GM21367 (cell line): ENCODE measurements around the gene MRPL9.
"Not testable (repeated sequence)": the region's sequence is repeated elsewhere in the genome, so short reads cannot be mapped to it uniquely, and the experiment has no call there.

Experiments
- ATAC-seq: cut with Tn5 transposase; IDR thresholded peaks from one replicate; pipeline ENCODE4 v1.9.1; 2021; ENCODE audit not compliant: unreplicated experiment

MRPL9 gene

DNA sequence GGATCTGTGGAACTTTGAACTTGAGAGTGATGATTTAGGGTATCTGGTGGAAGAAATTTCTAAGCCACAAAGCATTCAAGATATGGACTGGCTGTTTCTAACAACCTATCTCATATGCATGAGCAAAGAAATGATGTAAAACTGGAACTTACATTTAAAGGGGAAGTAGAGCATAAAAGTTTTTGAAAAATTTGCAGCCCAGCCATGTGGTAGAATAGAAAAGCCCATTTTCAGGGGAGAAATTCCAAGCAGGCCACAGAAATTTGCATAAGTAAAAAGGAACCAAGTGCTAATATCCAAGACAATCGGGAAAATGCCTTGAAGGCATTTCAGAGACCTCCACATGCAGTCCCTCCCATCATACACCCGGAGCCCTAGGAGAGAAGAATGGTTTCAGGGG is 26.3 kb downstream of the MRPL9 start:
- ATAC-seq = no peak

DNA sequence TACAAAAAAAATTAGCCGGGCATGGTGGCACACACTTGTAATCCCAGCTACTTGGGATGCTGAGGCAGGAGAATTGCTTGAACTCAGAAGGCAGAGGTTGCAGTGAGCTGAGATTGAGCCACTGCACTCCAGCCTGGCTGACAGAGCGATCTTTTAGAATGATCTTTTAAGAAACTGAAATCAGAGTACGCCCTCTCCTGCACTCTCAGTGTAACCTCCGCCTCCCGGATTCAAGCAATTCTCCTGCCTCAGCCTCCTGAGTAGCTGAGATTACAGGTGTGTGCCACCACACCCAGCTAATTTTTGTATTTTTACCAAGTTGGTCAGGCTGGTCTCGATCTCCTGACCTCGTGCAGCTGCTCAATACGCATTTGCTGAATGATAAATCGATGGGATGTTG is 29.3 kb downstream of the MRPL9 start:
- not testable (repeated sequence) for ATAC-seq

DNA sequence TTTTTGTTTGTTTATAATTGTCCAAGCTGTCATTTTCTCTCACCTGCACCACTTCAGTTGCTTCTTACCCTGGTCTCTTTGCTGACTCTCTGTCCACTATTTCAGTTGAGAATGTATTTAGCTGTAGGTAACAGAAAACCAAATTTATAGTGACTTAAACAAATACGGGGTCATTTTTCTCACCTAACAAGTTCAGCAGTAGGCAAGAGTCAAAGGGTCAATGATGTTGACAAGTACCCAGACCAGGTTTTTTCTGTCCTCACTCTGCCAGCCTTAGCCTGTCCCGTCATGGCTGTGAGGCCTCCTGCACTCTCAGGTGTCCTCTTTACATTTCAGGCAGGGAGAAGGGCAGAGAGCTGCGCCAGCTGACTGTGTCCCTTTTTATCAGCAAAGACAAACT is 30.2 kb downstream of the MRPL9 start:
- ATAC-seq = no peak

DNA sequence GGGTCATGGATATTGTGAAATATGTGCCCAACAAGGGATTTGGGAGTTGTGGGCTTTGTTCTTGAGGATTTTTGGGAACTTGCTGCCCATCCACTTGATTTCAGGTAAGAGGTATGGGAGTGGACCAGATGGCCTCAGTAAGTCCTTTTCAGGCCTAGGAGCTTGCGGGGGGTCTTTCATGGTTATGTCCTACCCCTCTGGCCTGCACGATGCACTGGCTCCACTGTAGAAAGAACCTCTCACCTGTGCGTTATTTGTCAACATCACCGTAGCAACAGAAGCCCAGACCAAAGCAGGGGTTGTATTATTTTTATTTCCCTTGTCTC is 33.4 kb downstream of the MRPL9 start:
- no peak for ATAC-seq

DNA sequence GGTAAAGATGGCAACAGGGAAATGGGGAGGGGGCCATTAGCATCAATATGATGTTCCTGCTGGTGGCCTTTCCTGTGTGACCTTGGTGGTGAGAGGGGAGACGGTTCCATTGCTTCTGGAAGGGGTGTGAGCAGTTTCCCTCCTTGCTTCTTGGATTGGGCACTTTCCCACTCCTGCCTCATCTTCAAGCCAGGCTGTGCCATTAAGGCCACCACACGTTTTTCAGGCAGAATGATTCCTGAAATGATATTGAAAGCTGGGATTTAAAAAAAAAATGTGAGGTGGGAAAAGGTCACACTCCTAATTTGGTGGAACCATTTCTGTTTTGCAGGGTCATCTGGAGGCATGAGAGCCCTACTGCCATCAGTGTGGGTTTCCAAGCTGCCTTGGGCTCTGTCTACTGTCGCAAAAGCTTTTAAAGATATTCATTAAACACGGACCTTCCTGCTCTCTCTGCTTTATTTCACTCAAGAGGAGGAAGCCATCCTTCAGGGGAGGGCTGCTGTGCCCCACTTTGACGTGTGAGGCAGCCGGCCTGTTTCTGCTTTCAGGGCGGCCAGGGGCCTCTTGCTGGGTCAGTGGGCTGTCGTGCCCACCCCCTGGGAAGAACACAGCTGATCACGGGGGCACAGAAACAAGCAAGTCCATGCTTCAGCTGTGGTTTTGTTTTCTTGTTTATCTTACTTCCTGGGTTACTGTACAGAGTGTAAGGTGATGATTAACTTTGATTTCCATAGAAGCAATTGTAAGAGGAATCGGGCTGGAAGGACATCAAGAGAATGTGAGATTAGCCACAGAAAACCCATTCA is 33.9 kb downstream of the MRPL9 start:
- ATAC-seq = no peak

DNA sequence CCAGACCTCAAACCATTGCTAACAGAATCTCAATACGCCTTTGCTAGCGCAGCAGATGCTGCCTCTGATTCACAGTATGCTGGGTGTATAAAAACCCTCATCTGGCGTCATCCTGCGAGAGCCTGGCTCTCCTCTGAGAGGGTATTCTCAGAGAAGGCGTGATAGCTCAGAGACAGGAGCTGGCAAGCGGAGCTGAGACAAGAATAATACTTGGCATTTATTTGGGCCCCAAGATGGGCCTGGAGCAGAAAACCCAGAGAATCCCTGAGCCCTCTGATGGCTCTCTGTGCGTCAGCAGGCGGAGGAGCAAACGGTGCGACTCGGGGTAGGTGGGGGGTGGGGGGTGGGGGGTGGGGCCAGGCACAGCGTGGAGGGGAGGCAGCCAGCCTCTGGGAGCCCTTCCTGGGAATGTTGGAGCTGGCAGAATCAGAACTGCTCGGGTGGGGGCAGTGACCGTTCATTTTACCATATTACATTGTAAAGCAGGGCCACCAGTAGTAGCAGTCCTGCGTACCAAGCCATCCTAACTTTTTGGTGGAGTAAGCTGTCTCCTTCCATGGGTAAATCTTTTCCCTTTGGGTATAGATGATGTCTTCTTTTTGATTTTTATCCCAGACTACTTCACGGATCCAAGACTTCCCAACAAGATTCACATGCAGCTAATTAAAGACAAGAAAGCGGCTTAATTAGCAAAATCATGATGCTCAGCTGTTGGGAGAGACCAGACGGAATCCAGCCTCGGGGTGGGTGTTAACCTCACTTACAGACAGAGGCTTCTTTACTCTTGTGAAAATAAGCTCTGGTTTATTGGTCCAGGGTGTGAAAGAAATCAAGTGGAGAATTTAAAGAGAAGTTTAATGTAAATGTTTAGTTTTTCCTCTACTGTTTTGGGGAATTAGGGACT is 34.9 kb downstream of the MRPL9 start:
- no peak for ATAC-seq

DNA sequence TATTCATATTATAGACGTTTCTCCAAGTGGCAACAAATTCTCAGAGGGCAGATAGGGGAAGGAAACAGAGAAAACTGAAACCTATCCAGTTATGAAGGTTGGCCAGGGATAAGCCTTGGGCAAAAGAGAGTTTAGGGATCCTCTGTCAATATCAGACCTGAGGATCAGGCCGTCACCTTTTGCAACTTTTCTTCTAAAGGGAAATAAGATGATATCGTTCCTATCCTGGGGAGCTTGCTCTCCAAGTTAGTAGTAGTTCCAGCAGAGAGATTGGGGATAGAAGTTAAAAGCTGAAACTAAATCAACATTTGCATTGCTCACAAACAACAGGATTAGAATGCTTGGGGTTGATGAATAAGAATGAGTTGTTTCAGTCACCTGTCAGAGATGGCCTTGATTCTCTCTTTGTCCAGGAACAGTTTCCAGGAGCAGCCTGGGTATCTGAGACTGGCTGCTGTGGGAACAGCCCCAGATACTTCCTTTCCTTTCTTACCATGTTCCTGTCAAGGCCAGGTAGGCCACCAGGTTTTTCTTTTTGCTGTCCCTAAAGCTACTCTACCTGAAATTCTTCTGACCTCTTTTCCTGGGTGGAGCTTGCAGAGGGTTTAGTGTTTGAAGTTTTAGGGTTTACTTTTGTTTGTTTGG is 39.4 kb downstream of the MRPL9 start:
- no peak for ATAC-seq

DNA sequence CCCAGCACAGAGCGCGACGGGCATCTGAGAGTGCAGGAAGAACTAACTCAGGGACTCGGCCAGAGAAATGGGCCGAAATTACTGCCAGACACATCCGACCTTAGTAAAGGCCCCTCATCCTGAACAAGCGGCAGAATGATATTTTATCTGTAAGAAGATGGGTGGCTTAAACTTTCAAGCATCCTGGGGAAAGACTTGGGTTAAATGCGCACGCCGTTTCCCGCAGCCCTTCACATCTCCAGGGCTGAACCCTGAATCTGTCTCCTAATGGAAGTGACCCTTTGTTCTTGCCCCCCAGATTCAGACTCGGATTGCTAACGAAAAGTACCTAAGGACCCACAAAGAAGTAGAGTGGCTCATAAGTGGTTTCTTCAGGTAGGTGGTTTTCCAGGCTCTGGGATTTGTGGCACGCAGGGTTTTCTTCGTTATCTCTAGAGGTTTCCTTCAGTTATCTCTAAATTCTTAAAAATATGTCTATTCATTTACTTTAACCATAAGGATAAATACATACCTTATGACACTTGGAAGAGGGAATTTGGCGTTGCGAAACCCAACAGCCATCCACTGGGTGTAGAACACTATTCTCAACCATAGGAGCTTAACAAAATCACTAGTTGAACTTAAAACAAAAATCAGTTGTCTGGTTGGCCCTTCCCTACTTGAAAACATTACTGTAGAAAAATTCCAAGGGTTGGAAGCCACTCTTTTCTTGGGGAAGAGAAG is 41.3 kb downstream of the MRPL9 start:
- no peak for ATAC-seq

DNA sequence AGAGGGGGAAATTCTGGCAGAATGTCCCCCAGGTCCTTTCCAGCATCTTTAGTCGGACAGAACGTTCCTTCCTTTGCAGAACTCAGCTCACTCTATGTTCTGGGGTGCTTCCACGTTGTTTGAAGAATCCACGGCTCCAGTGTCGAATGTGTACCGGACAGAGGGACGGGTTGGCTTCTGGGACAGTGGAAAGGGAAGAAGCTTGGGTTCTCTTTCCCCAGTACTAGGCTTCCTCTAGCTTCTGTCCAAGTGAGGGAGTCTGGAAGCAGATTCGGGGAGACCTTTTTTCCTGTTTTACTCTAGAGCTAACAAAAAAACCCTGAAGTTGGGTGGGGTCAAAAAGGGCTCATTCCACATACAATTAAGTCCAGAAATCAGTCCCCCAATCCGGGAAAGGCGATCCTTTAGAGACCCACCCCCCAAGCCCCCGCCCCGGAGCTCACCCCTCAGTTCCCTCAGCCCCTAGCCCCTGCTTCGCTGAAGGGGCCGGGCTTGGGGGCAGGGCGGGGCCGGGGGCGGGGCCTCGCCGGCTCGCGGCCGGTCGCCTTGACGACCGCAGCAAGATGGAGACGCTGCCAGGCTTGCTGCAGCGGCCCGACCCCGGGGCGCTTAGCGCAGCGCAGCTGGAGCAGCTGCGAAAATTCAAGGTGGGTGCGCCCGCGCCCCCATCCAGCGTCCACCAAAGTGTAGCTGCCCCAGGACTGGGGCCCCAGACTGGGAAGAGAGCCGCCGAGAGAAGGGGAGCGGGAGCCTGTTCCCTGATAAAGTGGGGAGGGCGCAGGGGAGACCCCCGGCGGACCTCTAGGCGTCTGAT is 42.1 kb downstream of the MRPL9 start, which contains the start of gene RIIAD1:
Gene RIIAD1 (plus strand): TSS at position 549 of the 814 bp plus-strand sequence. CDS start 15 bp downstream, at position 564.
- no peak for ATAC-seq

DNA sequence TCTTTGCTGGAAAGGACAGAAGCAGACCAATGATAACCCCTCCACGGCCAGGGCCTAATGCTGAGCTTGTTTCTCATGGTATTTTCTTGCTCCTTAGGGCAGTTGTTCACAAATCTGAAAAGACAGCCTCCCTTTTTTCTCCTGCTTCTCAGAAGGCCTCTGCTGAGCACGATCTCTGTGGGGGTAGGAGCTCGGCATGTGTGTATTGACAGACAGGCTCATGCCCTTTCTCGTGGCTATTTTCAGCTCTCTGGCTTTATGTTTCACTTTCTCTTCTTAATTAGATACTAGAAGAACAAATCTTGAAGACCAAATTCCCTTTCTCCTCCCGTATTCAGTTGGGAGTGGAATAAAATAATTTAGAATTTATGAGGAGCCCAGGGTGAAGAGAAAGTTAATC is 42.7 kb downstream of the MRPL9 start:
- ATAC-seq = no peak

DNA sequence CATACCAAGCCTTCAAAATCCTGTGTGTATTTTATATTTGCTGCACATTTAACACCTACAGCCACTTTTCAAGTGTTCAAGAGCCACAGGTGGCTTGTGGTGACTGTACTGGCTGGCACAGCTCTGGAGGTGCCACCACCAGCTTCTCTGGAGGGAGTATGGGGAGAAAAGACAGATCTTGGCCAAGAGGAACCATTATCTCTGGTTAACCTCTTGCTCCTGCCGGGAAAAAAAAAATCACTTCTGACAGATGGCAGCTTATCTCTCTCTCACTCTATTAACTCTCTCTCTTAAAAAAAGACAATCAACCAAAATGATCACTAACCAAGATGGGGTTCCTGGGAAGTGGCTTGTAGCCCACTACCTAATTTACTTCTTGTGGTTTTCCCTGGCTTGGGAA is 43.2 kb downstream of the MRPL9 start:
- ATAC-seq = no peak

DNA sequence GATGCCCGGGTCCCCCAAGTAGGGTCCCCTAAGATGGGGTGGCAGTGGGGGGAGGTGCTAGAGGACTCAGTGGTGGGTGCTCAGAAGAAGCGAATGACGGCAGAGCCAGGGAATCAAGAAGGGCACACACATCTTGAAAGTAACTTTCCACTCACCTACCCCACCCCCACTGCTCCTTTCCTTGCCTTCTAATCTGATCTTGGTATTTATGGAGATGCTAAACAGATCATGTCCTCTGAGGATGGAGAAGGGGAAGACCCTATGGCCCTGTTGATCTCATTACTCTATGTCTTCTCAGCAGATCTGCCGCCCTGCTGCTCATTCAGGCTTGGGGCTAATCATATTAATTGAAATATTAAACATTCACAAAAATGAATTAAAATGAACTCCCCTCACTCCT is 44.6 kb downstream of the MRPL9 start:
- ATAC-seq = no peak

DNA sequence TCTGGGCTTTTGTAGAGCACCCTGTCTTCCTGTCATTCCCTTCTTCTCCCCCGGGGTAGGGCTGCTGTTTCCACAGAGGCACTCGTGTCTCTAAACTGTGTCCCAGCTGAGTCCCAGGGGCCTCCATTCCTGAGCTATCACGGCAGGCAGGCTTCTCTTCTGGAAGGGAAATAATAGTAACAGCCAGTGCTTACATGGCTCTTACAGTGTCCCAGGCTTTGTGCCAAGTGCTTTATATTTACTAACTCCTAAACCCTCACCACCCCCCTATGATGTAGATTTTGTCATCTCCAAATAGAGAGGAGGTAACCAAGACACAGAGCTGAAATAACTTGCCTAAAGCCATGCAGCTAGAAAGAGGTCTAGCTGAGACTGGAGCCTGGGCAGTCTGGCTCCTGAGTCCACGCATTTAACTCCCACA is 45.3 kb downstream of the MRPL9 start:
- no peak for ATAC-seq

DNA sequence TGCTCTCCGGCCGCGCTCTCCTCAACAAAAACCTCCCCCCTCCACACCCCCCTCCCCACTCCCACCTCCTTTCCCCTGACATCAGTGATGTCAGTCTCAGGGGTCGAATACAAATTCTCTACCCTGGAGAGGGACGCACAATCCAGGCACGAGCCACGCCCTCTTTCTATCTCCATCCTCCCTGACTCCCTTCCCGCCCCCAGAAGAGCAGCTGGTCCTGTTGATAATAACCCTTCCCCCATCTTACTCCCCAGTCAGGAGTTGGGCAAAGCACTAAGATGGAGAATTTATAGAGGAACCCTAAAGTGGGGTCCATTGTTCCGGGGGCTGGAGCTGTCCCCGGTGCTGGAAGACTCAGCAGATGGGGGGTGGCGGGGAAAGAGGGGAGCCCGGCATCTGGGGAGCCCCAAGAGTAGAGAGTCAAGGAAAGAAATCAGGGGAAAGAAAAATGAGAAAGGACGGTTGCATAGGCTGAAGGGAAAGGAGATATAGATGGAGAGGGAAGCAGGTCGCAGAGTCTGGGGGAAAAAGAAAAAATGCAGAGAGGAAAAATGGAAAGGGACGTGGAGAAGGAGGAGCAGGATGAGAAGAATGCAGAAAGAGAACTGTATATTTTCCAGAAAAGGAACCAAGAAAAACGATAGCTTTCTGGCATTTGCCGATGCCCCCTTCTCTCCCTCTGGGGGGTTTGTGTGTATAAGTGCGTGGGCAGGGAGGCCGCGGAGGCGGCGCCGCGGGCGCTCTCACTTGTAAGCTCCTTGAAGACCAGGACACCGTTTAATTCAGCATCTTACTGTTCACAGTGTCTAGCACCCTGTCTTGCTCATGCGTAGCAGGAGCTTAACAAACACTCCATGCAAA is 46.3 kb downstream of the MRPL9 start, which contains the start of gene CELF3:
Gene CELF3 (minus strand): TSS at position 33 of the 861 bp plus-strand sequence. CDS start 783 bp downstream, outside the sequence.
- ATAC-seq = no peak

DNA sequence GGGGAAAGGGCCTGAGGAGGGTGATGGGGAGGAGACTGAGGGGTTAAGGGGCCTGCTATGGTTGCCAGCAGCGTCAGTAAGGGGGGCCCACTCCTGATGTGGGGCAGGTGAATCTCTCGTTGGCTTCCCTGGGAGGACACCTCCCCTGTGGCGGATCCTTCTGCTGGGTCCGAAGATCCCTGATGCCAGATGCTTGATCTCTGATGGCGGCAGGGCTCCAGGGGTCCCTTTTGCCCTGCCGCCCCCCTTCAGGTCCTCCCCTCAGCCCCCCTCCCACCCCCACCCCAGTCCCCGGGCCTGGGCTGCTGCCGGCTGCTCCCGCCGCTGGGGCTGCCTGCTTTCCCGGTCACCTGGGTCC is 46.9 kb downstream of the MRPL9 start:
- no peak for ATAC-seq

DNA sequence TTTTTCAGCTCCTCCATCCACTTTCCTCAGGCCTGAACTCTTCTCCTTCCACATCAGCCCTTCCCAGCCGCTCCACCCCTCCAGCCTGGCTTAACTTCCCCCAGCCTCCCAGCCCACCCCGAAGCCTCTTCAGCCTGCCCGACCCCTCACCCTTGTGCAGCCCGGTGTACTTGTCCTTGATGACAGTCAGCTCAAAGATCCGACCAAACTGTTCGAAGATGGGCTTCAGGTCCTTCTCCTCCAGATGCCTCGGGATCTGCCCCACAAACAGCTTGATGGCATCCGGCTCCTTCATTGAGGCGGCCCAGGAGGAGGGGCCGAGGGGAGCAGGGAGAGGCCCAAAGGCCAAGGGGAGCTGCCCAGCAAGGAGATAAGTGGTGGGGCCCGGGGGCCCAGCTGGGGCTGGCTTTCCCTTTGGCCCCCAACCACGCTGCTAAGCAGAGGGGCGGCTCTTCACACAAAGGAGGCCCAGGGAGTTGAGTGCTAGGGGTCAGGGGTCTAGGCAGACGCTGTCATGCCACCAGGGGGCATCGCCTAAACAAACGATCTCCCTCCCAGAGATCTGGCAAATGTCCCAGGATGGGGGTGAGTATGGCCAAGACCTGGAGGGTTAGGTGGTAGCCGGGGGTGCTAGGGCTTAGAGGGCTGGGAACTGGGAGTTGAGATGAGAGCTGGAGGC is 47.4 kb downstream of the MRPL9 start:
- ATAC-seq = no peak

DNA sequence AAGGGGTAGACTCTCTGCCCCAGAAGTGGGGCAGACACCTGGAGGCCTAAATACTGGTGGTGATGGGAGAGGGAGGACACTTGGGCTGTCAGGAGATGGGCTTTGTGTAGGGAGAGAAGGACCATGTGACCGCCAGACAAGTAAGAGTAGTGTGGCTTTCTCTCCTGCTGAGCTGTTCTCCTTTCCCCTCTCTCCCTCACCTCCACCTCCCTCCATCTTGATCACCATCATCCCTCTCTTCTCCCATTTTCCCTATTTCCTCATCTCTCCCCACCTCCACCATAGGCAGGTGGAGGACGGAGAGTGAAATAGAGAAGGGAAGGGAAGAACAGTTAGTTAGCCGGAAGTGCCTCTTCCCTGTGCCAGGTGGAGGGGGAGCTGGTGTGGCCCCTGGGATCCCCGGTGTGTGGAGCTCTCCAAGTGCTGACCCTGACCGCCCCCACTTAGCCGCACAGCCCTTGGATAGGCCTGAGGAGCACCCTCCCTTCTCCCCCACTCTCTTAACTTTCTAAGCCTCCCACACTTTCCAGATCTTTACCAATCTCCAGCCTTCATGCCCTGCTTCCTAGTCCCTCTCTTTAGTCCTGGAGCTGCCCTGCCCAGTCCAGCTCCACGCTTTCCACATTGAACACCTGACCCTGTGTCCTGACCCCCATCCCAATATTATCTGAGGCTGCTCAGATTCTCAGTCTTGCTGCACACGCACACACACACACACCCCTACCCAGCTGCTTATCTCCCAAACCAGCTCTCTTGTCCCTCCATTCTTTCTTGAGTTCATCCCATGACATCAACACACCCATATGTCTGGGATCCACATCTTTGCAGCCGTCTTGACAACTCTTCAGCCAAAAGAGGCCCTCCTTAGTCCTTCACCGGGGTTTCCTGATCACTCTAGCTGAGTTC is 48.2 kb downstream of the MRPL9 start:
- no peak for ATAC-seq

DNA sequence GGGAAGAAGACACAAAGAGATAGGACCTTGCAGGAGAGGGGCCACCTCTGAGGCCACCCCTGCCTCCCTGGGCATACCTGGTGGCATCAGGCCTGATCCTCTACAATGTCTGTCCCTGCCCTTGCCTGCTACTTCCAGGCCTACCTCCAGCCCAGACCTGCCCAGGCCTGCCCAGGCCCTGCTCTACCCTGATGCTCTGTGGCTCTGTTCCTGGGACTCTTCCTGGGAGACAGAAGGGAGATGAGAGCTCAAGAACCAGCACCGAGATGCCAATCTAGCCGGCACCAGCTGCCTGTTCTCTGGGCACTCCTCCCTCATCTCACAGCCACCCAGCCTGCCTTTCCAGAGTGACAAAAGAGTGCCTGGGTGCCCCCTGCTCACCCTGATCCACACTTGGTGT is 49.4 kb downstream of the MRPL9 start:
- ATAC-seq = no peak
